ENCODE data around the gene NRL. TPM values are rescaled to one million over a fixed set of nuclear protein-coding genes. Genes with fewer than 3 reads are reported as not detected.

The NRL gene
- total and polyA plus RNA-seq, 4 donors, result 1.5 to 3.2 (median 2.8) TPM

- TF ChIP-seq CTCF (IDR thresholded peaks at IDR 0.05; ENCODE audit: low read depth, low read length, missing input control) (no peak), GABPA (IDR thresholded peaks at IDR 0.05 in 1 of 2, conservative IDR thresholded peaks at IDR 0.05 in 1 of 2) (no peak), NR2F2 (IDR thresholded peaks at IDR 0.05) (no peak)
Observed at GRCh38 chr14:24067133-24068082, 47.3 kb downstream of the NRL start (continued).

GRCh38 chr14:24066496-24067132 lies 48.1 kb downstream of the NRL start:
- H3K27me3 ChIP-seq (ENCODE audit: control insufficient read depth in 4 of 4, insufficient read depth in 4 of 4, low read length in 3 of 4), result no peaks in the 10 kb centered on the region
- H3K27ac ChIP-seq (ENCODE audit: low read depth in 1 of 2, low read length in 2 of 2), result peak overlapping the region; percentile 76 to 90
- no peak for TF ChIP-seq MAX (IDR thresholded peaks at IDR 0.05)
- TF ChIP-seq HNF4G (IDR thresholded peaks at IDR 0.05), result no peak
- no peak for TF ChIP-seq FOXA1 (IDR thresholded peaks at IDR 0.05)
- TF ChIP-seq FOXA2 (IDR thresholded peaks at IDR 0.05), result no peak
- no peak for TF ChIP-seq CTCF (IDR thresholded peaks at IDR 0.05; ENCODE audit: low read depth, low read length, missing input control)
- no peak for TF ChIP-seq HNF4A (conservative IDR thresholded peaks at IDR 0.05)
- no peak for TF ChIP-seq EGR1 (IDR thresholded peaks at IDR 0.05; ENCODE audit: low read depth in 2 of 2)
- TF ChIP-seq JUND (IDR thresholded peaks at IDR 0.05), result no peak
- no peak for TF ChIP-seq RAD21 (IDR thresholded peaks at IDR 0.05)
- TF ChIP-seq TAF1 (conservative IDR thresholded peaks at IDR 0.05), result no peak
- TF ChIP-seq ATF3 (IDR thresholded peaks at IDR 0.05), result no peak
- TF ChIP-seq YY1 (IDR thresholded peaks at IDR 0.05), result no peak
- no peak for TF ChIP-seq NR2F2 (IDR thresholded peaks at IDR 0.05)
- no peak for TF ChIP-seq REST (IDR thresholded peaks at IDR 0.05)
- H3K9ac ChIP-seq (ENCODE audit: low read depth in 1 of 2, low read length in 2 of 2), result peak overlapping the region; percentile 71 to 88
- DNase-seq (ENCODE audit: low spot score), result no peak
- H3K4me3 ChIP-seq (ENCODE audit: low read depth in 1 of 3, low read length in 3 of 3), result peak overlapping the region; percentile 27 to 79 (median 34)
- H3K36me3 ChIP-seq (ENCODE audit: control insufficient read depth in 4 of 4, insufficient read depth in 3 of 4, low read depth in 1 of 4, low read length in 3 of 4), result no peaks in the 10 kb centered on the region
- peaks cover 28 to 65% (median 56%) of the 10 kb centered on the region in 4 donors for H3K4me1 ChIP-seq (ENCODE audit: control insufficient read depth in 4 of 4, insufficient read depth in 4 of 4, low read length in 3 of 4)
- H3K9me3 ChIP-seq (ENCODE audit: control insufficient read depth in 4 of 4, low read length in 3 of 4), result no peaks in the 10 kb centered on the region
- WGBS, result 40% methylated on average over 8 of the region's 8 CpGs
